SW480 (cell line): ENCODE results near the gene LIPN.
"Not testable (repeated sequence)": the region's sequence is repeated elsewhere in the genome, so short reads cannot be mapped to it uniquely, and the experiment has no call there.

Source experiments
- DNase-seq: peaks from one replicate; pipeline ENCODE4 v3.0.0-alpha.2; 2016; ENCODE audit warnings: low spot score

LIPN gene

DNA sequence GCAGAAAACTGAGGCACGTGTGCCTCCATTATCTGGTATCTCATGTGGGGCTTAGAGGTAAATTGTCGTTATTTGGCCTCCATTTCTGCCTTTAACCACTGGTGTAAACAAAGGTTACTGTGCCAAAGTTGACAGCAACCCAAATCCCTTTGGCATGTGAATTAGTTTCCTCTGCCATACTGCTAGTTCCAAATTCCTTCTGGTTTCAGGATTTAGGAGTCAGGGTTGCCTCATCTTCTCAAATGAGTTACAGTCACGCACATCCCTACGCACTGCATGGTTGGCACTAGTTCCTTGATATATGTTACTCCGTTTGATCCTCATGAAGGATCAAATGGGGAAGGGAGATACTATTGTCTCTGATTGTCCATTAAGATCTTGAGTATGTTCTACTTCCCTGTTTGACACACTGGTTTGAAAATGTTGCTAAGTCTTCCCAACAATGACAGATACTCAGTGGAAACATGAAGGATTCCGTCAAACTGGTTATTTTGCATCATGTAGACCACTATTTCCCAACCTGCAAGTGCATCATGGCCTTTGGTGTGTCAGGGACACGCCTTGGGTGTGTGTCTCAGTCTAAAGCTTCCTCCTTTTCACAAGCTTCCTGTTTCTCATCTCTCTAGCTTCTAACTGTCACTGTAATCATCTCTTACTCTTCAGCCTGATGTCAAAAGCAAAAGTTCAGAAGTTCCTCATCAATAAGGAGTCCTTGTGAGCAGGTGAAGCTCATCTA lies at the start of gene LIPN:
LIPN (plus strand) TSS at position 655 of the 736 bp plus-strand sequence. CDS start 1,386 bp downstream, outside the sequence.
- no peak for DNase-seq

- no peak for DNase-seq
Measured at GRCh38 chr10:88715517-88715916, 44.3 kb upstream of the LIPN start.

DNA sequence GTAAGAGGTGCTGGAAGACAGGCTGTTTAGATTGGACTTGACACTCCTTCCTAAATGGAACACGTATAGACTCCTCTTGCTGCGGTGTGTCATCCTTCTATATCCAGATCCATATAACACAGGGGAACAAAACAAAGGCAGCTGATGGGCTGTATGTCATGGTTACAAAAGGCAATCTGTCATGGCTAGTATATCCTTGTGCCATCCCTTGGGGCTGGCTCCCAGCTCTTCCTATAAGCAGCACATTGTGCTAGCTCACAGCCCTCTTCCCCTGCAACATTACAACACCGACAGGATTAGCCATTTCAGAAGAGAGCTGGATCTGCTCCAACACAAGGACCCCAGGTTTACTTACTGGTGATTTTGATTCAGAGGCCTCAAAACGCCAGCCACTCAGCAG lies 38.4 kb upstream of the LIPN start:
- DNase-seq = no peak

DNA sequence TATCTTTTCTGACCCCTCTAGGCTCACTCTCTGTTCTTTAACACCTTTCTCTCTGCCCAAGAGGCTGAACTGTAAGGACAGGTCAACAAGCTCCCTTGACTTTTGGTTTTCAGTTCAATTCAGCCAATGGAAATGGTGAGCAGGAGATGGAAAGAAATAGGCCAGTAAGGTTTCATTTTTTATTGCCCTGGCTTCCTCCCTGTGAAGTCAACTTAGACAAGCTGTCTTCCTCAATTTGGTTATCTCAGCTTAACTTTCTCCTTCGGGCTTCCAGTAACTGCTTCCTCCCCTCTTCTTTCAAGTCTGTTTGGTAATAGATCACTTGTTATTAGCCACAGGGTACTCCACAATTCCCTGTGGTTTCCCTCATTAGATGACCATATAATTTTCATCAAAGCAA lies 34.0 kb upstream of the LIPN start:
- DNase-seq = no peak

GRCh38 chr10:88728107-88728763 lies 31.6 kb upstream of the LIPN start:
- DNase-seq = no peak

- no peak for DNase-seq
Measured at GRCh38 chr10:88730864-88731263, 29.0 kb upstream of the LIPN start.

DNA sequence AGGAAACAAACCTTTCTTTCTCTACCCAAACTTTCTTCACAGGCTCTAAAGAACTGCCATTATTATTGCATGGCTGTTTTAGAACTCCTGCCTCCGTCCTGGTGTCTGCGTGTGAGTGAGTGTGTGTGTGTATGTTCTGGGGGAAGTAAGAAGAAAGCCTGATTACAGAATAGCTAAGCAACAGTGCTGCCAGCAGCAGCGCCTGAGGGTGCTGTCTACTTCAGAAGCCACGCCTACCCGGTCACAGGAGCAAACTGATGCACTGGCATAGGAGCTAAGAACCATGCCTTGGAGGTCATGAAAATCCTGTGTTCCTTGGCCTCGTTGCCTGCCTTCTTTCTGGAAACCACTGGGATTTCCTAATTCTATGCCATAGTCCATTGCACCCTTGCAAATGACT lies 28.5 kb upstream of the LIPN start:
- DNase-seq = no peak

DNA sequence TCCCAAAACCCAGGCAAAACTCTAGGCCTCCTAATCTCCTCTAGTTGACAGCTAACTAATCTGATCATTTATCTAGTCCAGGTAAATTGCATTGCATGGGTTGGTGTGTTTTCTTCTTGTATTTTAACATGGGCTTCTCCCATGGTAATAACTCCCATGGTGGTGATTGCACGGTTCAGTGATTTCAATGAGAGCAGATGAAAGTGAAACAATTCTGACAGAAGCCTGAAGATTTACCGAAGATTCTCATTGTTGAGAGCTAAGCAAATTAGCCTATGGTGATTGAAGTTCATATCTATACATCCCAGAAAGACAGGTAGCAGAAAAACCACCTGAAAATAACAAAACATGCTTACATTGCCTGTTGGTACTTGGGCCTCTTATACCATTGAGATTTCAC lies 26.6 kb upstream of the LIPN start:
- DNase-seq = no peak

GRCh38 chr10:88735661-88736060 lies 24.2 kb upstream of the LIPN start:
- no peak for DNase-seq

DNA sequence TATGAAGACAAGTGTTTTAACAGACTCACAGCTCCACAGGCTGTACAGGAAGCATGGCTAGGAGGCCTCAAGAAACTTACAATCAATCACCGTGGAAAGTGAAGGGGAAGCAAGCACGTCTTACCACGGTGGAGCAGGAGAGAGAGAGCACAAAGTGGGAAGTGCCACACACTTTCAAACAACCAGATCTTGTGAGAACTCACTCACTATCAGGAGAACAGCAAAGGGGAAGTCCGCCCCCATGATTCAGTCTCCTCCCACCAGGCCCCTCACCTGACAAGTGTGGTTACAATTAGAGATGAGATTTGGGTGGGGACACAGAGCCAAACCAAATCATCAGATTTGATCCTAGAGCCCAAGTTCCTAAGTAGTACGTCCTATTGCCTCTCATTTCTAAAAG lies 17.9 kb upstream of the LIPN start:
- DNase-seq = not testable (repeated sequence)

DNA sequence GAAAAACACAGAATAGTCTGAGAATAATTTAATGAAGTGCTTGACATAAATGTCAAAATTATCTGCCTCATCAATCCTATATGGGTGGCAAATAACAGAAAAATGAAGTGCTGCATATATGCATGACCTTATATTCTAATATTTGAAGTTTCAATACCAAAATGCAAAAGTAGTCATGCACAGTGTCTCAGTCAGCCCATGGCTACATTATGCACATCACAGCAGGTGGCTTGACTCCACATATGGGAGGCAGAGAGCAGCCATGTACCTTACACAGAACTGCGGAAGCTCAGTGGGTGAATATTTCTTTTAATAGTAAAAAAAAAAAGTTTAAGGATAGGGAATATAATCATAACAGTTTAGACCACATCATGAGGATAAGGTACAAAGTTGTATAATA lies 17.4 kb upstream of the LIPN start:
- no peak for DNase-seq

DNA sequence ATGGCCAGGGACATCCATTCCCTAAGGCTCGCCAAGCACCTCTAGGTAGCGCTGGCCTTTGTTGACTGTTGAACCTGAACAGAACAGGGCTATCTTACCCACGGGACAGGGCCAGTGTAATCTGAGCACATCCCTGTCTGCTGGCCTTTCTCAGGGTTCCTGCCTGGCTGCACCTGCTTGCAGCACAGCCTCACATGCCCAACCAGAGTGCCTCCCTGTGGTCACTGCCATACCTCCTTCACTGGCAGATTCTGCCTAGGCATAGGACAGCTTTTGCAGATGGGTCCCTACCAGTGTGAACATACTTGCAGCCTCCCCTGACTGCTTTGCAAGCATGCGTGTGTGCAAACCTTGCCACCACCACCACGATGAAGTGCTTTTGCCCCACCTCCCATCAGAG lies 15.8 kb upstream of the LIPN start:
- no peak for DNase-seq

DNA sequence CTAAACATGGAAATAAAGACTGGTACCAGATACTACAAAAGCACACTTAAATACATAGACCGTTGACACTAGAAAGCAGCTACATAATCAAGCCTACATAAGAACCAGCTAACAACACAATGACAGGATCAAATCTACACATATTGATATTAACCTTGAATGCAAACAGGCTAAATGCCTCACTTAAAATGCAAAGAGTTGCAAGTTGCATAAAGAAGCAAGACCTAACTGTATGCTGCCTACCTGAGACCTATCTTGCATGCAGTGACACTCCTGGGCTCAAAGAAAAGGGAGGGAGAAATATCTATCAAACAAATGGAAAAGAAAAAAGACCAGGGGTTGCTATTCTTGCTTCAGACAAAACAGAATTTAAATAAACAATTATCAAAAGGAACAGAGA lies 14.2 kb upstream of the LIPN start:
- no peak for DNase-seq

DNA sequence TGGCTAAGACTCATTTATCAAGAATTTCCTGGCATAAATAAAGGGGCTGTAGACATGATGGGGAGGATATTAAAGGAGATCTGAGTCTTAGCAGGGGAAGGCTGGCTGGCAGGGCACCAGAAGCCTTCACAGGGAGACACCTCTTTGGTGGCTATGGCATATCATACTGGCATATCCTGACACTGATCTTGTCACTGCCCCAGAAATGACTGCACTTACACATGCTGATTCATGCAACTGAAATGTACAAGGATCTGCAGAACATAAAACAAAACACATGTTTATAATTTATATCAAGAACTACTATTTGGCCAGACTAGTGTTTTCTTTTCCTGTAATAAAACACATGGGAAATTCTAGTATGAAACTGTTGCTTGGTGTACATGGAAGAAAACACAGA lies 5.5 kb upstream of the LIPN start:
- DNase-seq = no peak

- no peak for DNase-seq
Measured at GRCh38 chr10:88755753-88756152, 4.1 kb upstream of the LIPN start.

DNA sequence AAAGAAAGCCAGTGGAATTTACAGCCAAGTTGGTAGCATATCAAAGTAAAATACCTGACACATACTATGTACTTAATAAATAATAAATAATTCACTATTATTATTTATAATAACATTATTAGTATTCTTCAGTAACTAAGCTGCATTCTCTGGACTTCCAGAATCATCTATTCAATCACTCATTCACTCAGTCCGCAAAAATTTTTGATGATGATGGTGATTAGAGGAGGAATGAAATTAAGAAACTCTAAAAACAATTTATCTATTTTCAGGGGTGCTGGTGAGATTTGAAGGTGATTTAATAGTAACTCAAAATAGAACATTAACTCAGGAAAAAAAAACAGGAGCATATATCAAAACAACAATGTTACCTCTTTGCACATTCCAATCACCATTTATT lies 3.2 kb upstream of the LIPN start:
- no peak for DNase-seq

DNA sequence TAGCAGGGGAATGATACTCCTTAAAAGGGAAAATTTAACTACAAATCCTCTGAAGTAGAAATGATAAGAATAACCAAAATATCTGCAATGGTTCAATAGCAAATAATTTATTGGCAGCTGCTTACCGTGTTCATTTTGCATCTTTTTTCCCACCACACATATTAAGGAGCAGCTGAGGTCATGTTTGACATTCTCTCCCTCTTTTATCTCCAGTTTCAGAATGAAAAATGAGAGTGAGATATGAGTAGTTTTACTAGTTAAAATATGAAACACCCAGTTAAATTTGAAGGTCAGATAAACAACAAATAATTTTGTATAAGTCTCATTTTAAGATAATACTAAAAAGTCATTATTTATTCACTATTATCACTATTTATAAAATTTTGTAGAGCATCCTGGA lies 3.1 kb downstream of the LIPN start:
- no peak for DNase-seq

GRCh38 chr10:88763441-88763840 lies 3.6 kb downstream of the LIPN start:
- no peak for DNase-seq

DNA sequence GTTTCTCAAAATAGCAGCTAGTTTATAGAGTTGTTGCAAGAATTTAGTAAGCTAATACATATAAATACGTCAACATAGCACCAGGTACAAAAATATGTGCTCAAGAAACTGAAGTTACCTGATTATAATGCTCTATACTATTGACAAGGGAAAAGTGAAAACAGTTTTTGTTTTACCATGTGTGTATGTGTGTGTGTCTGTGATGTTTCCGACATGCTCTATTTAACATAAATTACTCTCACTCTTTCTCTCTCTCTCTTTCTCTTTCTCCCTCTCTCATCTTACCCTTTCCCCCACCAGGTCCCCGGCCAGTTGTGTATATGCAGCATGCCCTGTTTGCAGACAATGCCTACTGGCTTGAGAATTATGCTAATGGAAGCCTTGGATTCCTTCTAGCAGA lies 4.3 kb downstream of the LIPN start:
- DNase-seq = no peak

DNA sequence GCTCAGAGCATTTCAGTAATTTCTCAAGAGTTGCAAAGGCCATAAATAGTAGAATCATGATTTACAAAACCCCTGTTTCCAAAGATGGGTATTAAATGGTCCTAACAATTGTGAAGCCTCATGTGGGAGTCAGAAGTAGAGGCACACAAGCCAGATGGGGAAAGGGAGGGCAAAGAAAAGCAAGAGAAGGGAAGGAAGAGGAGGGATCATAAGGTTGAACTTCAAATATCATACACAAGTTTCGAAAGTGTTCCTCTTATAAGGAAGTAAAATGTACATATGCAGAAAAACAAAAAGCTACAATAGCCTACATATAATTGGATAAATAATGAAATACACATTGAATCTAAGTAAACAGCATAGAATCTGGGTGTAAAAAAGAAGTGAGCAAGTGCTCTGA lies 6.0 kb downstream of the LIPN start:
- no peak for DNase-seq

- DNase-seq = no peak
Measured at GRCh38 chr10:88769384-88769783, 9.6 kb downstream of the LIPN start.

GRCh38 chr10:88781206-88781605 lies 21.4 kb downstream of the LIPN start:
- no peak for DNase-seq

- no peak for DNase-seq
Measured at GRCh38 chr10:88782222-88782621, 22.4 kb downstream of the LIPN start.

DNA sequence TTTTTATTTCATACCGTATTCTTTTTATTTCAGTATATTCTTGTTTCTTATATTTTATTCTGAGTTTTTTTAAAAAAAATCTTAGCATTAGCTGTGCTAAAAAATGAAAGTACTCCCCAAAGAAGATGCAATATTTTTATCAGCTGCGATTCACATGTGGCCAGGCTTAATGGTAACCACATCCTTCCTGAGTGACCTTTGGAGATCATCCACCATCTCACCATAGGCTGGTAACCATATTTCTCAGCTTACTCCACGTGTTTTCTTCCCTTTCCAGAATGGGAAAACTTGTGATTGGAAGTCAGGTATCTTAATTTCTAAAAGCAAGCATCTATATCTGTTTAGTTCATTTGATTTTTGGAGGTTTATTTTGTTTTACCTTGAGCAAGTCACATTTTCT lies 23.9 kb downstream of the LIPN start:
- DNase-seq = no peak
